Natural killer cell (primary cell): Measurements from ENCODE around the gene CTRB1. TPM values are rescaled to one million over a fixed set of nuclear protein-coding genes. Genes with fewer than 3 reads are reported as not detected.

Experiments used
- ATAC-seq, 3 donors: fragments of 150-1000 bp in 2 of 3; fragments of 200-7000 bp in 1 of 3; cut with Tn5 transposase; 1 replicate in 1 of 3; 2 replicates in 2 of 3; pipeline ENCODE4 v1.10.0; 2021; ENCODE audit warnings: mild to moderate bottlenecking in 2 of 3, moderate library complexity in 2 of 3
- DNase-seq, 2 donors: peaks; one replicate each; pipeline versions ENCODE4 v3.0.0 to v3.0.0-alpha.2; 2013 to 2021; ENCODE audit warnings: mixed read lengths in 1 of 2
- H3K27ac ChIP-seq: one replicate; pipeline ENCODE4 v1.5.1; 2013; ENCODE audit warnings: mild to moderate bottlenecking, low read length
- H3K27me3 ChIP-seq: one replicate; pipeline ENCODE4 v1.6.1; 2013; ENCODE audit warnings: low read length; ENCODE audit not compliant: control insufficient read depth, insufficient read depth
- H3K36me3 ChIP-seq: one replicate; pipeline ENCODE4 v1.6.1; 2013; ENCODE audit warnings: low read length; ENCODE audit not compliant: control insufficient read depth, insufficient read depth
- H3K4me1 ChIP-seq: one replicate; pipeline ENCODE4 v1.6.1; 2013; ENCODE audit warnings: low read length; ENCODE audit not compliant: control insufficient read depth, insufficient read depth
- H3K4me3 ChIP-seq: one replicate; pipeline ENCODE4 v1.5.1; 2013; ENCODE audit warnings: low read length
- H3K9me3 ChIP-seq: one replicate; pipeline ENCODE4 v1.6.1; 2013; ENCODE audit warnings: low read length; ENCODE audit not compliant: control insufficient read depth, insufficient read depth
- H3K27ac Mint-ChIP-seq, 2 donors: one replicate each; pipeline ENCODE4 v1.8.0; 2022; ENCODE audit warnings: mild to moderate bottlenecking in 2 of 2, mixed read lengths in 2 of 2, moderate library complexity in 1 of 2
- H3K27me3 Mint-ChIP-seq, 2 donors: one replicate each; pipeline ENCODE4 v1.8.0; 2022; ENCODE audit warnings: low read depth in 2 of 2, mixed read lengths in 2 of 2
- H3K36me3 Mint-ChIP-seq: one replicate; pipeline ENCODE4 v1.8.0; 2022; ENCODE audit warnings: mixed read lengths
- H3K4me1 Mint-ChIP-seq, 2 donors: one replicate each; pipeline ENCODE4 v1.8.0; 2022; ENCODE audit warnings: mixed read lengths in 2 of 2
- H3K4me3 Mint-ChIP-seq: one replicate; pipeline ENCODE4 v1.8.0; 2022; ENCODE audit warnings: mild to moderate bottlenecking, moderate library complexity, mixed read lengths
- H3K9me3 Mint-ChIP-seq, 2 donors: one replicate each; pipeline ENCODE4 v1.8.0; 2022; ENCODE audit warnings: mixed read lengths in 2 of 2
- WGBS: methylation state at CpG from one replicate; pipeline ENCODE4 v1.1.7; 2013; ENCODE audit warnings: missing lambda C conversion rate; ENCODE audit not compliant: insufficient coverage; 5-methylcytosine and 5-hydroxymethylcytosine counted together
- intact Hi-C: fragments of 100-400 bp; cut with micrococcal nuclease; formaldehyde crosslinking; loops from one replicate; pipeline ENCODE4 v1.14.2; 2022
- total RNA-seq, 4 donors: library from RNA; stranded (reverse); fragments of 120-200 nt in 1 of 4; gene quantifications; one replicate each; pipeline versions ENCODE4 v1.2.3 to v1.2.4, GENCODE V29; 2013 to 2022
- TF ChIP-seq, protein P1 (sequence below): fragments of 200-600 bp; IDR thresholded peaks from one replicate; pipeline ENCODE4 v1.8.0; 2022; ENCODE audit warnings: antibody characterized with exemption

CTRB1 gene
- total RNA-seq, 3 donors from 2014 or later (not counting 1 experiment from before 2014, with no cell fraction given): not detected

DNA sequence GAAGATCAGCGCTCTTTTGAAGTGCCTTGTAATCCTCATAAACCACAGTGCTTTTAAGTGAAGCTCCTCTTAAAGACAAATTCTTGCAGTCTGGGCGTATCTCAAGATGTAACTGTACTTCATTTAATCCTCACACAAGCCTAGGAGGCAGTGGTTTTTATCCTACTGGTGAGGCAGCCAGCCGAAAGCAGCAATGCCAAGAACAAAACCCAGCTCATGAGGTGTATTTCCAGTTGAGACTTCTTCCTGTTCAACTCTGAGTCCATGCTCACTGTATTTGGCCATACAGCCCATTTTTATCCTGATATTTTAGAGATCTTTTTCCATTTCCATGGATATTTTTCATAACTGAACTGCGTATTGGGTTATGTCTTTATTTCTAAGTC, 25.5 kb upstream of the CTRB1 start:
- Mint-ChIP-seq H3K9me3 (no peaks in the 10 kb centered on the region), H3K27ac (no peak overlapping the region)
- intact Hi-C loops: no loop called here

DNA sequence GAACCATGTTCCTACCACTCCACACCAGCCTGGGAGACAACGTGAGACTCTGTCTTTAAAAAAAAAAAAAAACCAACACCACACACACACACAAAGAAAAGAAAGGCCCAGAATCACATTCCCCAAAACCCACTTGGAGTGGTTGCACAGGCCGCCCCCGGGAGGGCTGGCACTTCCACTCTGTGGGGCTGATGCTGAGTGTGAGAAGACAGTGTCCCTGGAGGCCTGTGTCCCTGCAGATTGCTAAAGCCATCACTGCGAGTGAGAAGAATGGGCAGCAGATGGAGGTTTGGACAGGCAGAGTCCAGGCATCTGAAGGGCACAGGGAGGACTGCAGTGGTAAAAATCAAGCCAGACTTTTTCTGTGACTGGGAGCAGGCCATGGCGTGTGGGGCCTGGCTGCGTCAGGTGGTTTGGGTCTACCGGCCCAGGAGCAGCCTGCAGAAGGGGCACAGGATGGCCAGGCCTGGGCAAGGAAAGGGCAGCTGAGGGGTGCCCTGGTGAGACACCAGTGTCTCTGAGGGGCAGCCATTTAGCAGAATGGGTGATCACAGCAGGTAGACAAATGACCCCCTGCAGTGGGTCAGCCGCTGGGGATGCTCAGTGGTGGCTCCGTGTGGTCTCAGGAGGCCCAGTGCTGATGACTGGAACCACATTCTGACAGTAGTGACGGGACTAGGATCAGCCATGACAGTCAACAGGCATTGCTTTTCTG, 24.9 kb upstream of the CTRB1 start:
- Histone ChIP-seq H3K27me3 (no peaks in the 10 kb centered on the region), H3K4me1 (no peaks in the 10 kb centered on the region), H3K27ac (no peak overlapping the region), H3K9me3 (no peaks in the 10 kb centered on the region), H3K4me3 (no peak overlapping the region), H3K36me3 (no peaks in the 10 kb centered on the region)
- peaks cover 20 to 39% of the 10 kb centered on the region in 2 donors for H3K27me3 Mint-ChIP-seq
- no peaks in the 10 kb centered on the region for H3K4me1 Mint-ChIP-seq
- TF ChIP-seq, protein P1, sequence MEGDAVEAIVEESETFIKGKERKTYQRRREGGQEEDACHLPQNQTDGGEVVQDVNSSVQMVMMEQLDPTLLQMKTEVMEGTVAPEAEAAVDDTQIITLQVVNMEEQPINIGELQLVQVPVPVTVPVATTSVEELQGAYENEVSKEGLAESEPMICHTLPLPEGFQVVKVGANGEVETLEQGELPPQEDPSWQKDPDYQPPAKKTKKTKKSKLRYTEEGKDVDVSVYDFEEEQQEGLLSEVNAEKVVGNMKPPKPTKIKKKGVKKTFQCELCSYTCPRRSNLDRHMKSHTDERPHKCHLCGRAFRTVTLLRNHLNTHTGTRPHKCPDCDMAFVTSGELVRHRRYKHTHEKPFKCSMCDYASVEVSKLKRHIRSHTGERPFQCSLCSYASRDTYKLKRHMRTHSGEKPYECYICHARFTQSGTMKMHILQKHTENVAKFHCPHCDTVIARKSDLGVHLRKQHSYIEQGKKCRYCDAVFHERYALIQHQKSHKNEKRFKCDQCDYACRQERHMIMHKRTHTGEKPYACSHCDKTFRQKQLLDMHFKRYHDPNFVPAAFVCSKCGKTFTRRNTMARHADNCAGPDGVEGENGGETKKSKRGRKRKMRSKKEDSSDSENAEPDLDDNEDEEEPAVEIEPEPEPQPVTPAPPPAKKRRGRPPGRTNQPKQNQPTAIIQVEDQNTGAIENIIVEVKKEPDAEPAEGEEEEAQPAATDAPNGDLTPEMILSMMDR: no peak
- 93% methylated on average over 10 of the region's 10 CpGs for WGBS
- H3K36me3 Mint-ChIP-seq: no peaks in the 10 kb centered on the region
- intact Hi-C loops: no loop called here
- H3K27ac Mint-ChIP-seq: no peak overlapping the region
- DNase-seq: no peak
- H3K4me3 Mint-ChIP-seq: no peak overlapping the region
- ATAC-seq: no peak
- H3K9me3 Mint-ChIP-seq: no peaks in the 10 kb centered on the region

More for the DNA sequence above, 25.5 kb upstream of the CTRB1 start:
- no peaks in the 10 kb centered on the region for H3K9me3 ChIP-seq
- no peak overlapping the region for H3K27ac ChIP-seq
- H3K36me3 ChIP-seq: no peaks in the 10 kb centered on the region
- Mint-ChIP-seq H3K27me3 (peaks cover 17 to 41% of the 10 kb centered on the region in 2 donors), H3K36me3 (no peaks in the 10 kb centered on the region), H3K4me1 (no peaks in the 10 kb centered on the region), H3K4me3 (no peak overlapping the region)
- WGBS: 89% methylated on average over 3 of the region's 4 CpGs
- no peaks in the 10 kb centered on the region for H3K27me3 ChIP-seq
- TF ChIP-seq, protein P1: no peak
- no peaks in the 10 kb centered on the region for H3K4me1 ChIP-seq
- no peak overlapping the region for H3K4me3 ChIP-seq
- DNase-seq: no peak
- ATAC-seq: no peak

DNA sequence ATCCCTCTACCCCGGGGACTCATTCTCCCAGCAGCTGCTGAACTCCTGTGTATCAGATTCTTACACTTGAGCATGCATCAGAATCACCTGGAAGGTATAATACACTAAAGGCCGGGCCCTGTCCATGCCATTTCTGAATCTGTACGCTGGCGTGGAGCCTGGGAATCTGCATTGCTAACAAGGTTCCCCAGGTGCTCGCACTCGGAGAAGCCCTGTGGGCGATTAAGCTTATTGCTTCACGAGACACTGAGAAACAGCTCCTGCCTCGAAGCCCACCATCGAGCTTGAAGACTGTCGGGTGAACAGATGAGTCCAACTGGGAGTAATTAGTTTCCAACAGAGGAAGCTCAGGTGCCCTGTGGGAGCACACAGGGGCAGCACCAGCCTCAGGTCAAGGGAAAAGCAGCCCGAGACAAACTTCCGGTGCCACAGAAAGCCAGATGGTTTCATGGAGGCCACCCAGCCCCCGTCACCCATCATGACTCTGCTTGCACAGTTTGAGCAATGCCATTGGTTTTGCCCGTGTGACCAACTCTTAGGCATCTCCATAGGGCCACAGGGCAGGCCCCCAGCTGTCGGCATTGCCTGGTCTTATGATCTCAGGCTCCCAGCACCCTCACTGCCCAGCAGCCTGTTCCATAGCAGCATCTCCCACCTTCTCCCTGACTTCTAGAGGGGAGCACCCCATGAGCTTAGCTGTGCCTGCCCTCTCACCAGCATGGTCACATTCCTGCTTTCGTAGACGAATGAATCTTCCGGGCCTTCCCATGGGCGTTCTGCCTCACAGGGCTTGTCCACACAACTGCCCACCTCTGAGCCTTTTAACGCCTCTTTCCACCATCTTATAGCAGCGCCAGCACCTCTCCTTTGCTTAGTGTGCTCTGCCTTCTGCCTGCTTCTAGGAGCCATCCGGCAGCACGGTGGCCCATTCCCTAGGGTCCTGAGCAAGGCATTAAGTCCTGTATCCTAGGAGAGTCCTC, 22.7 kb upstream of the CTRB1 start:
- Histone ChIP-seq H3K4me3 (no peak overlapping the region), H3K27me3 (peaks cover 2% of the 10 kb centered on the region), H3K9me3 (no peaks in the 10 kb centered on the region), H3K36me3 (no peaks in the 10 kb centered on the region), H3K27ac (no peak overlapping the region), H3K4me1 (peaks cover 4% of the 10 kb centered on the region)
- Mint-ChIP-seq H3K36me3 (no peaks in the 10 kb centered on the region), H3K27ac (no peak overlapping the region), H3K4me1 (no peaks in the 10 kb centered on the region), H3K4me3 (no peak overlapping the region), H3K9me3 (no peaks in the 10 kb centered on the region), H3K27me3 (peaks cover 20 to 35% of the 10 kb centered on the region in 2 donors)
- WGBS: 84% methylated on average over 24 of the region's 24 CpGs
- intact Hi-C loops: loop anchor here (5.0 kb wide), 1 partner anchor 36 kb away; no protein-coding TSS in a partner anchor
- DNase-seq: no peak
- TF ChIP-seq, protein P1: no peak
- ATAC-seq: no peak
